ENCODE measurements around the gene MRPL37.

DNA sequence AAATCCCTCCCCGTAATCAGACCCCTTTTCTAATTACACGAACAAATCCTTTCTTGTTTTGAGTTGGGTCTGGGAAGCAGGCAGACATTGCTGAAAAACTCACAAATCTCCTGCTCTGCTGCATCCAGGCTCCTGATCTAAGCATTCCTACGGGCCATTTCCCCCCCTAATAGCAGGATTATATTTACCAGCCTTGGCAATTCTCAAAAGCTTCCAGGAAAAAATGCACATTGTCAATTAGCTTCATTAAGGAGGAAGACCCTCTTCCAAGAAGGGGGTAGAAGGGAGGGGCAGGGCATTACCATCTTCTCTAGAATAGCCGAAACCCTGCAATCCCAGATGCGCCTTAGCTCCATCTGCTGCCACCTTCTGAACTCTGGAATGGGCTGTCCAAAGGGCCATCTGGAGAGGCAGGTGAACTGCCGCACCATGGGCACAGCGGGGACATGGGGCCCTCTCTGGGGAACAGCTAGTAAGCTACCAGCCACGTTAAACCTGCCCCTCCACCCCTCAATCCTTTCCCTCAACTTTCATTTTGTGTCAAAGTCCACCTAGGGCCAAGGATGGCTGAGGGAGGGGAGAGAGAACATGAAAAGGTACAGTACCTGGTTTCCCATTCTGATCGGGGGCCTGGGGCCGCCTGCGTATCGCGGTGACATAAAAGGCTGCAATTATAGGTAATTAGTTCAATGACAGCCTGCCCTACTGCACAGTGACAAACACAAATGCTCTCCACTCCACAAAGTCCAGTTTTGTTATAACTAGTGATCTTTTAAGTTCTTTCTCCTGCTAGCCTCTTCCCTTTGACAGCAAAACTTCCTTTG is 56.8 kb downstream of the MRPL37 start:
- TF ChIP-seq, protein P1, sequence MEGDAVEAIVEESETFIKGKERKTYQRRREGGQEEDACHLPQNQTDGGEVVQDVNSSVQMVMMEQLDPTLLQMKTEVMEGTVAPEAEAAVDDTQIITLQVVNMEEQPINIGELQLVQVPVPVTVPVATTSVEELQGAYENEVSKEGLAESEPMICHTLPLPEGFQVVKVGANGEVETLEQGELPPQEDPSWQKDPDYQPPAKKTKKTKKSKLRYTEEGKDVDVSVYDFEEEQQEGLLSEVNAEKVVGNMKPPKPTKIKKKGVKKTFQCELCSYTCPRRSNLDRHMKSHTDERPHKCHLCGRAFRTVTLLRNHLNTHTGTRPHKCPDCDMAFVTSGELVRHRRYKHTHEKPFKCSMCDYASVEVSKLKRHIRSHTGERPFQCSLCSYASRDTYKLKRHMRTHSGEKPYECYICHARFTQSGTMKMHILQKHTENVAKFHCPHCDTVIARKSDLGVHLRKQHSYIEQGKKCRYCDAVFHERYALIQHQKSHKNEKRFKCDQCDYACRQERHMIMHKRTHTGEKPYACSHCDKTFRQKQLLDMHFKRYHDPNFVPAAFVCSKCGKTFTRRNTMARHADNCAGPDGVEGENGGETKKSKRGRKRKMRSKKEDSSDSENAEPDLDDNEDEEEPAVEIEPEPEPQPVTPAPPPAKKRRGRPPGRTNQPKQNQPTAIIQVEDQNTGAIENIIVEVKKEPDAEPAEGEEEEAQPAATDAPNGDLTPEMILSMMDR (IDR thresholded peaks at IDR 0.05; ENCODE audit: low read depth, low read length) = no peak
- TF ChIP-seq POLR2A (IDR thresholded peaks at IDR 0.05; ENCODE audit: extremely low read depth, insufficient read length) (no peak), MYC (IDR thresholded peaks at IDR 0.05; ENCODE audit: low read depth, low read length) (no peak)
- TF ChIP-seq, protein P2, sequence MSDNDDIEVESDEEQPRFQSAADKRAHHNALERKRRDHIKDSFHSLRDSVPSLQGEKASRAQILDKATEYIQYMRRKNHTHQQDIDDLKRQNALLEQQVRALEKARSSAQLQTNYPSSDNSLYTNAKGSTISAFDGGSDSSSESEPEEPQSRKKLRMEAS (IDR thresholded peaks at IDR 0.05; ENCODE audit: low read depth, low read length) = no peak

All from NB4 (cell line).